Activated B cell treated with CpG ODN at 0.5 μM for 24 hours (primary cell): ENCODE results near the gene VWA5A. TPM values are rescaled to one million over a fixed set of nuclear protein-coding genes. Genes with fewer than 3 reads are reported as not detected.

Source experiments
- ATAC-seq: fragments of 200-7000 bp; cut with Tn5 transposase; one replicate; pipeline ENCODE4 v1.10.0; 2021; ENCODE audit warnings: low read depth, mild to moderate bottlenecking, moderate library complexity
- CTCF ChIA-PET: fragments of 350-600 bp; sonication (Branson Sonifier 250); formaldehyde crosslinking; loops from one replicate; lab custom pipeline; 2021; ENCODE audit warnings: antibody characterized with exemption; lab: Charles Lee
- POLR2A ChIA-PET: fragments of 350-600 bp; sonication (Branson Sonifier 250); formaldehyde crosslinking; loops from one replicate; lab custom pipeline; 2021; ENCODE audit warnings: antibody characterized with exemption; lab: Charles Lee
- DNase-seq: peaks from one replicate; pipeline ENCODE4 v3.0.0; 2022
- H3K27ac Mint-ChIP-seq: one replicate; pipeline ENCODE4 v1.8.0; 2020; ENCODE audit warnings: mixed read lengths
- H3K27me3 Mint-ChIP-seq: one replicate; pipeline ENCODE4 v1.8.0; 2021; ENCODE audit warnings: mixed read lengths
- H3K36me3 Mint-ChIP-seq: one replicate; pipeline ENCODE4 v1.8.0; 2021; ENCODE audit warnings: low read depth, mixed read lengths
- H3K4me1 Mint-ChIP-seq: one replicate; pipeline ENCODE4 v1.8.0; 2021; ENCODE audit warnings: mixed read lengths
- H3K4me3 Mint-ChIP-seq: one replicate; pipeline ENCODE4 v1.8.0; 2020; ENCODE audit warnings: mild to moderate bottlenecking, mixed read lengths
- H3K9me3 Mint-ChIP-seq: one replicate; pipeline ENCODE4 v1.8.0; 2020; ENCODE audit warnings: mixed read lengths
- intact Hi-C: fragments of 100-400 bp; cut with micrococcal nuclease; formaldehyde crosslinking; loops from one replicate; pipeline ENCODE4 v1.15.1; 2024
- total RNA-seq: library from RNA; stranded (reverse); gene quantifications from 2 replicates; pipeline ENCODE4 v1.2.3, GENCODE V29; 2022
- TF ChIP-seq, protein P1 (sequence below): fragments of 200-600 bp; IDR thresholded peaks from one replicate; pipeline ENCODE4 v1.8.0; 2022; ENCODE audit warnings: antibody characterized with exemption, mild to moderate bottlenecking

Gene VWA5A
- total RNA-seq, 1 donor from 2014 or later = 2.1 TPM

DNA sequence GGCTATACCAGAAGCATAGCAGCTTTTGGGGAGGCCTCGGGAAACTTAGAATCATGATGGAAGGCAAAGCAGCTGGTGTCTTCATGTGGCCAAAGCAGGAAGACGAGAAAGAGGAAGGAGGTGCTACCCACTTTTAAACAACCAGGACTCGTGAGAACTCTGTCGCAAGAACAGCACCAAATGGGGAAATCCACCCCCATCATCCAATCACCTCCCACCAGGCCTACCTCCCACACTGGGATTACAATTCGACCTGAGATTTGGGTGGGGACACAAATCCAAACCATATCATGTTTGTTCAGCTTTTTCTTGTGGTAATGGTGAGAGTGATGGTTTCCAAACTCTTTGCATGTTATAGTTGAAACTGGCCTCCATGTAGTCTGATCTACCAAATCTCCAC lies 35.4 kb downstream of the VWA5A start:
- ATAC-seq = no peak
- DNase-seq = no peak
- H3K36me3 Mint-ChIP-seq = no peaks in the 10 kb centered on the region
- TF ChIP-seq, protein P1, sequence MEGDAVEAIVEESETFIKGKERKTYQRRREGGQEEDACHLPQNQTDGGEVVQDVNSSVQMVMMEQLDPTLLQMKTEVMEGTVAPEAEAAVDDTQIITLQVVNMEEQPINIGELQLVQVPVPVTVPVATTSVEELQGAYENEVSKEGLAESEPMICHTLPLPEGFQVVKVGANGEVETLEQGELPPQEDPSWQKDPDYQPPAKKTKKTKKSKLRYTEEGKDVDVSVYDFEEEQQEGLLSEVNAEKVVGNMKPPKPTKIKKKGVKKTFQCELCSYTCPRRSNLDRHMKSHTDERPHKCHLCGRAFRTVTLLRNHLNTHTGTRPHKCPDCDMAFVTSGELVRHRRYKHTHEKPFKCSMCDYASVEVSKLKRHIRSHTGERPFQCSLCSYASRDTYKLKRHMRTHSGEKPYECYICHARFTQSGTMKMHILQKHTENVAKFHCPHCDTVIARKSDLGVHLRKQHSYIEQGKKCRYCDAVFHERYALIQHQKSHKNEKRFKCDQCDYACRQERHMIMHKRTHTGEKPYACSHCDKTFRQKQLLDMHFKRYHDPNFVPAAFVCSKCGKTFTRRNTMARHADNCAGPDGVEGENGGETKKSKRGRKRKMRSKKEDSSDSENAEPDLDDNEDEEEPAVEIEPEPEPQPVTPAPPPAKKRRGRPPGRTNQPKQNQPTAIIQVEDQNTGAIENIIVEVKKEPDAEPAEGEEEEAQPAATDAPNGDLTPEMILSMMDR = no peak
- H3K4me3 Mint-ChIP-seq = no peak overlapping the region
- no peak overlapping the region for H3K27ac Mint-ChIP-seq
- H3K27me3 Mint-ChIP-seq = peaks cover 2% of the 10 kb centered on the region
- CTCF ChIA-PET = no interaction called here
- peaks cover 4% of the 10 kb centered on the region for H3K9me3 Mint-ChIP-seq
- H3K4me1 Mint-ChIP-seq = peaks cover 3% of the 10 kb centered on the region
- POLR2A ChIA-PET = no interaction called here
- intact Hi-C loops = no loop called here

DNA sequence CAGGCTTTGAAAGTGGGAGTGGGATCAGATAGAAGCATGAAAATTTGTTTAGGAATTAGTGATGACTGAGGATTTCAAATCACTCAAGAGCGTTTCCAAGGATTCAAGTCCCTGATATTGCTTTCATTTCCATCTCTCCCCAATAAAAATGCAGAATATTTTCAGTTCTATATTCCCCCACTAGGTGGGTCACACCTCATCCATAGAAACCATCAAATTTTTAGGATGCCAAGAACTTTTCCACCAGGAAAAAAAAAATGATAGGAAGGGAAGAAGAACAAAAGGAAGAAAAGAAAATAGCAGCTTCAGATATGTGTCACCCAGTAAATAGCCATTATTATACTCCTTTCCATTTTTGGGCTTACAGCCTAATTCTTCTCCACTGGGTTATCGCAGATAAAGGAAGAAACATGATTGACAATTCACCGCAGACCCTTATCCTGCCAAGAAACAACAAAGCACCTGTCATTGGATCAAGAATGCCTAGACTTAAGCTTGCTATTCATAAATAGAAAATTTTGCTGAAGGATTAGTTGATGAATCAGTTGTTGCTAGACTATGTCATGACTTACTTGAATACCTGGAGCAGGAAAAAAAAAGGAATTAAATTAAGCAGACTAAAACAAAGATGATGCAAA lies 37.6 kb downstream of the VWA5A start:
- ChIA-PET POLR2A (no interaction called here), CTCF (no interaction called here)
- TF ChIP-seq, protein P1 = no peak
- Mint-ChIP-seq H3K4me1 (peaks cover 3% of the 10 kb centered on the region), H3K36me3 (no peaks in the 10 kb centered on the region), H3K4me3 (no peak overlapping the region), H3K9me3 (peaks cover 4% of the 10 kb centered on the region), H3K27ac (no peak overlapping the region), H3K27me3 (peaks cover 5% of the 10 kb centered on the region)
- ATAC-seq (no peak), DNase-seq (no peak)
- intact Hi-C loops = no loop called here

DNA sequence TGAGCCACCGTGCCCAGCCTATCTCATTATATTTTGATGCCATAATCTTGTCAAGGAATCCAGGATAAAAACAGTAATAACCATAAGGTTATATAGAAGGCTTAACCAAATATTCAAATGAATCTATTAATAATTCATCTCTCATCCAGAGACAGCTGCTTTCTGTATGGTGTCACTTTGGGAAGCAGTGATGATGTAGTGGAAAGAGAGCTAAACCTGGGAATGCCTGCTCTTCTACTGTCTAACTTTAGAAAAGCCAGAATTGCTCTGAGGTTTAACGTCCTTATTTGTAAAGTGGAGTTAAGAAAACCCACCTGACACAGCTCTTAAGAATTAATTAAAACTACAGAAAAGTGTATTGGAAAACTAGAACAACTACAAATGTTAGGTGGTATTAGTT lies 38.6 kb downstream of the VWA5A start:
- no peak overlapping the region for H3K27ac Mint-ChIP-seq

DNA sequence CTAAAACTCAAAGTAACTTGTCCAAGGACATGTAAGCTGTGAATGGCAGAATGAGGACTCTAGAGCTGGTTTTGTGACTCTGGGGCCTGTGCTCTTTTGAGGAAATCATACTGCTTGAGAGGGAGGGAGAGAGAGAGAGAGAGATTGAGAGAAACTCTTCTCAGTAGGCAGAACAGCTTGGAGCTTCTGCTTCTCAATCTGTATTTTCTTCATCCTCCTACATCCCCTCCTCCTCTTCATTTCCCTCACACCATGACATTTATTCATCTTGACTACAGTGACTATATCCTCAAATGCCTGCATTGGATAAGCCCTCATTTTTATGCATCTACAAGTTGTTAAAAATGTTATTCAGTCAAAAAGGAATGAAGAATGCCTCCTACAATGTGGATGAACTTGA lies 44.2 kb downstream of the VWA5A start:
- DNase-seq (no peak), ATAC-seq (no peak)
- H3K4me1 Mint-ChIP-seq = no peaks in the 10 kb centered on the region
- no peak overlapping the region for H3K27ac Mint-ChIP-seq
- TF ChIP-seq, protein P1 = no peak
- peaks cover 5% of the 10 kb centered on the region for H3K27me3 Mint-ChIP-seq
- no peak overlapping the region for H3K4me3 Mint-ChIP-seq
- CTCF ChIA-PET = no interaction called here
- H3K36me3 Mint-ChIP-seq = no peaks in the 10 kb centered on the region
- POLR2A ChIA-PET = no interaction called here
- intact Hi-C loops = no loop called here
- H3K9me3 Mint-ChIP-seq = no peaks in the 10 kb centered on the region

More for the DNA sequence above, 38.6 kb downstream of the VWA5A start:
- peaks cover 5% of the 10 kb centered on the region for H3K27me3 Mint-ChIP-seq
- ChIA-PET POLR2A (no interaction called here), CTCF (no interaction called here)
- no peak overlapping the region for H3K4me3 Mint-ChIP-seq
- ATAC-seq (no peak), DNase-seq (no peak)
- H3K9me3 Mint-ChIP-seq = peaks cover 4% of the 10 kb centered on the region
- H3K4me1 Mint-ChIP-seq = peaks cover 3% of the 10 kb centered on the region
- TF ChIP-seq, protein P1 = no peak
- no peaks in the 10 kb centered on the region for H3K36me3 Mint-ChIP-seq
- intact Hi-C loops = no loop called here

DNA sequence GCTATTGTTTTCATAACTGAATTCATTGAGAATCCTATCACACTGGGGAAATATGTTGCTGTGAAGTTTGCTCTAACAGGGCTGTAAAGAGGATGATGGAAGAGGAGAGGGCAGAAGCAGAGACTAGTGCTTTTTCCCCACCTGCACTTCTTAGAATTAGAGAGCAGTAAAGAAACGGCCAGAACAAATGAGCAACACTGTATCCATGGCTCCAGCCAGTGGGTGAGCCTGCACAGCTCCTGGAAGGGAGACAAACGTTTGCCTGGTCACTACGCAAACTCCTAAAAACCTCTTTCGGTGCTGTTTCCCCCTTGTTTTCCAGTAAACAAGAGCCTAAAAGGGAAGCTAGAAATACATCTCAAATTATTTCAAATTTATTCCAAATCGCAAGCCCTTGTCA lies 45.7 kb downstream of the VWA5A start:
- peaks cover 2% of the 10 kb centered on the region for H3K9me3 Mint-ChIP-seq
- no peak overlapping the region for H3K4me3 Mint-ChIP-seq
- no peaks in the 10 kb centered on the region for H3K36me3 Mint-ChIP-seq
- intact Hi-C loops = no loop called here
- H3K4me1 Mint-ChIP-seq = no peaks in the 10 kb centered on the region
- ChIA-PET POLR2A (no interaction called here), CTCF (no interaction called here)
- ATAC-seq = no peak
- H3K27me3 Mint-ChIP-seq = peaks cover 7% of the 10 kb centered on the region
- no peak overlapping the region for H3K27ac Mint-ChIP-seq
- DNase-seq = no peak
- TF ChIP-seq, protein P1 = no peak
